HepG2 (cell line): ENCODE data around the gene FHL3. TPM values are rescaled to one million over a fixed set of nuclear protein-coding genes. Genes with fewer than 3 reads are reported as not detected.
"Not testable (repeated sequence)": the region's sequence is repeated elsewhere in the genome, so short reads cannot be mapped to it uniquely, and the experiment has no call there.

Experiments
- ATAC-seq: fragments of 200-7000 bp; cut with Tn5 transposase; 3 replicates; pipeline ENCODE4 v1.9.1; 2020; ENCODE audit warnings: mild to moderate bottlenecking, moderate library complexity
- BruUV-seq: library from RNA; stranded (reverse); fragments of 400-500 nt; replicated peaks from 2 replicates; lab custom pipeline; 2021; lab: Mats Ljungman, UMichigan
- CTCF ChIA-PET: fragments of 300-600 bp; formaldehyde crosslinking; extraction: SDS; loops from one replicate; lab custom pipeline; 2021; ENCODE audit warnings: low total read pairs, inconsistent platforms, low intra/inter-chr PET ratio; lab: Yijun Ruan, JAX
- POLR2A ChIA-PET: fragments of 350-600 bp; sonication (Branson Sonifier 250); formaldehyde crosslinking; loops from one replicate; lab custom pipeline; 2020; ENCODE audit warnings: antibody characterized with exemption, inconsistent platforms; lab: Yijun Ruan, JAX
- DNase-seq: peaks from one replicate; pipeline ENCODE4 v3.0.0-alpha.2; 2015; ENCODE audit warnings: low spot score
- FAIRE-seq: peaks from 3 replicates; lab custom pipeline; 2011; peaks lifted over from hg19 to GRCh38; lab: Jason Lieb, UNC
- H2AFZ ChIP-seq: one replicate; pipeline ENCODE4 v1.6.1; 2011; ENCODE audit warnings: low read length, inconsistent platforms
- H3K27ac ChIP-seq: fragments of 300-600 bp; 3 replicates; pipeline ENCODE4 v1.8.0; 2011; ENCODE audit warnings: mixed run types, mild to moderate bottlenecking, mixed read lengths, low read length, inconsistent platforms; ENCODE audit not compliant: insufficient read depth; ENCODE audit errors: extremely low read length
- H3K27me3 ChIP-seq, 2 experiments: fragments of 200-600 bp in 1 of 2; 2 replicates in 1 of 2; 3 replicates in 1 of 2; pipeline versions ENCODE4 v1.6.0 to v1.8.0; 2011; ENCODE audit warnings: low read length in 2 of 2, mild to moderate bottlenecking in 2 of 2, moderate library complexity in 2 of 2, inconsistent platforms in 1 of 2; ENCODE audit not compliant: insufficient read depth in 2 of 2, control insufficient read depth in 1 of 2
- H3K36me3 ChIP-seq, 2 experiments: fragments of 200-600 bp in 1 of 2; replicated peaks in 1 of 2; 2 replicates in 1 of 2; 3 replicates in 1 of 2; pipeline versions ENCODE4 v1.5.1 to v1.8.0; 2011; ENCODE audit warnings: low read length in 2 of 2, inconsistent platforms in 1 of 2; ENCODE audit not compliant: insufficient read depth in 2 of 2, control insufficient read depth in 1 of 2
- H3K4me1 ChIP-seq: 2 replicates; pipeline ENCODE4 v1.5.1; 2012; ENCODE audit warnings: low read length, inconsistent platforms; ENCODE audit not compliant: insufficient read depth
- H3K4me2 ChIP-seq: 2 replicates; pipeline ENCODE4 v1.6.0; 2011; ENCODE audit warnings: low read depth, low read length, inconsistent platforms
- H3K4me3 ChIP-seq, 3 experiments: fragments of 200-600 bp in 1 of 3; sonication (generic), shearing (Covaris generic) in 1 of 3; replicated peaks in 1 of 3; 2 replicates each; pipeline ENCODE4 v1.5.1; 2011 to 2016; ENCODE audit warnings: low read length in 3 of 3, inconsistent platforms in 2 of 3, low read depth in 2 of 3, mild to moderate bottlenecking in 2 of 3, control low read depth in 1 of 3, mixed read lengths in 1 of 3; ENCODE audit not compliant: insufficient read depth in 1 of 3
- H3K79me2 ChIP-seq: one replicate; pipeline ENCODE4 v1.6.1; 2011; ENCODE audit warnings: low read length, inconsistent platforms; ENCODE audit not compliant: insufficient read depth
- H3K9ac ChIP-seq: 2 replicates; pipeline ENCODE4 v1.6.0; 2011; ENCODE audit warnings: mild to moderate bottlenecking, low read depth, low read length, inconsistent platforms; ENCODE audit not compliant: insufficient read depth
- H3K9me3 ChIP-seq: 2 replicates; pipeline ENCODE4 v1.5.1; 2012; ENCODE audit warnings: mild to moderate bottlenecking, low read length
- H4K20me1 ChIP-seq: 2 replicates; pipeline ENCODE4 v1.6.0; 2011; ENCODE audit warnings: inconsistent platforms, mild to moderate bottlenecking, low read length, moderate library complexity; ENCODE audit not compliant: insufficient read depth
- NFKB2 ChIP-seq: sonication (generic); formaldehyde crosslinking; IDR thresholded peaks from 2 replicates; pipeline ENCODE4 v1.4.0; 2020; ENCODE audit warnings: missing genetic modification reagents, borderline replicate concordance
- NPAS2 ChIP-seq: sonication (generic); formaldehyde crosslinking; IDR thresholded peaks from 2 replicates; pipeline ENCODE4 v1.8.0; 2022; ENCODE audit warnings: mild to moderate bottlenecking, missing genetic modification reagents, borderline replicate concordance
- NR2C2 ChIP-seq: sonication (generic); formaldehyde crosslinking; IDR thresholded peaks from 2 replicates; pipeline ENCODE4 v1.4.0; 2020; ENCODE audit warnings: missing genetic modification reagents, mild to moderate bottlenecking, moderate library complexity, borderline replicate concordance
- TFE3 ChIP-seq: IDR thresholded peaks from 2 replicates; pipeline ENCODE4 v1.6.1; 2016
- ZNF772 ChIP-seq: sonication (generic); formaldehyde crosslinking; IDR thresholded peaks from 2 replicates; pipeline ENCODE4 v1.5.0; 2020; ENCODE audit warnings: mild to moderate bottlenecking, missing genetic modification reagents
- WGBS: methylation state at CpG from one replicate; pipeline ENCODE4 v1.1.6; 2017; ENCODE audit warnings: low lambda C conversion rate; 5-methylcytosine and 5-hydroxymethylcytosine counted together
- in situ Hi-C: cut with HindIII; loops from 2 replicates; pipeline ENCODE4 v1.10.0; 2017; ENCODE audit warnings: low pct_unique_long_range_greater_than_20kb; ENCODE audit not compliant: extremely low pct_ligation_motif_present
- intact Hi-C: fragments of 100-400 bp; cut with micrococcal nuclease; formaldehyde crosslinking; loops from one replicate; pipeline ENCODE4 v1.10.0; 2022; ENCODE audit not compliant: unreplicated experiment
- polyA plus RNA-seq, 8 experiments: library from polyadenylated mRNA; depleted of rRNA in 3 of 8; stranded (reverse) in 7 of 8; unstranded in 1 of 8; fragments of >200 nt; fragmentation: Illumina TruSeq in 4 of 8; extraction: Trizol in 4 of 8; gene quantifications; 2 replicates each; pipeline versions ENCODE4 v1.2.1 to v1.2.3, GENCODE V29; 2011 to 2016; ENCODE audit warnings: low read depth in 4 of 8, missing spikeins in 1 of 8, mixed read lengths in 1 of 8; ENCODE audit not compliant: insufficient read depth in 1 of 8
- total RNA-seq, 5 experiments: library from RNA; depleted of rRNA; stranded (reverse); fragments of >200 nt; fragmentation: Illumina TruSeq; extraction: Trizol; gene quantifications; 2 replicates each; pipeline ENCODE4 v1.2.3, GENCODE V29; 2016; ENCODE audit warnings: low read depth in 1 of 5
- TF ChIP-seq, protein P1 (sequence below): sonication (generic); formaldehyde crosslinking; IDR thresholded peaks from 2 replicates; pipeline ENCODE4 v1.5.1; 2020; ENCODE audit warnings: missing genetic modification reagents, mild to moderate bottlenecking, borderline replicate concordance

FHL3 gene
- total and polyA plus RNA-seq, 2 of the 13 experiments (the other 11 are each of a cell fraction or from before 2014, with no cell fraction given) = 2.8 to 6.6 TPM

GRCh38 chr1:38034871-38035270, 29.6 kb upstream of the FHL3 start:
- POLR2A ChIA-PET = no interaction called here
- no peak overlapping the region for H2AFZ ChIP-seq

DNA sequence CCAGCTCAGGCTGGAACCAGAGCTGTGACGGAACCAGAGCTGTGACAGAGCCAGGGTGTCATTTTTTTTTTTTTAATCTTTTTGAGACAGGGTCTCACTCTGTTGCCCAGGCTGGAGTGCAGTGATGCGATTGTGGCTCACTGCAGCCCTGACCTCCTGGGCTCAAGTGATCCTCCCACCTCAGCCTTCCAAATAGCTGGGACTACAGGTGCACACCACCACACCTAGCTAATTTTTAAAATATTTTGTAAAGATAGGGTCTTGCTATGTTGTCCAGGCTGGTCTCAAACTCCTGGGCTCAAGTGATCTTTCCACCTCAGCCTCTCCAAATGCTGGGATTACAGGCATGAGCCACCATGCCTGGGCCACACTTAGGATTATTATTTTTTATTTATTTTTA, 27.7 kb upstream of the FHL3 start:
- H3K9ac ChIP-seq, intact Hi-C loops, H3K27ac ChIP-seq, CTCF ChIA-PET, H3K4me3 ChIP-seq, H4K20me1 ChIP-seq, H3K36me3 ChIP-seq, H3K9me3 ChIP-seq, FAIRE-seq, ATAC-seq, POLR2A ChIA-PET, DNase-seq, H3K27me3 ChIP-seq, H3K79me2 ChIP-seq, H2AFZ ChIP-seq, BruUV-seq, H3K4me2 ChIP-seq: not testable (repeated sequence)
- peaks cover 25% of the 10 kb centered on the region for H3K4me1 ChIP-seq
- in situ Hi-C loops = loop anchor here (10.0 kb wide), 1 partner anchor 552 kb away; no protein-coding TSS in a partner anchor
- WGBS = 83% methylated on average over 2 of the region's 2 CpGs

More at GRCh38 chr1:38034871-38035270, 29.6 kb upstream of the FHL3 start:
- Histone ChIP-seq H3K4me2 (no peak overlapping the region), H3K27ac (no peak overlapping the region), H3K36me3 (no peaks in the 10 kb centered on the region), H3K79me2 (no peaks in the 10 kb centered on the region), H3K9ac (no peak overlapping the region), H3K4me3 (no peak overlapping the region), H3K4me1 (peaks cover 21% of the 10 kb centered on the region)
- intact Hi-C loops = loop anchor here (5.0 kb wide), 2 partner anchors 367 to 802 kb away; no protein-coding TSS in a partner anchor
- no peak for ATAC-seq
- no peak for FAIRE-seq
- CTCF ChIA-PET = no interaction called here
- no peak for TF ChIP-seq NFKB2 (CRISPR knock-in tag)
- no peak for TF ChIP-seq NPAS2 (CRISPR knock-in tag)
- TF ChIP-seq TFE3 (CRISPR knock-in tag) = no peak
- TF ChIP-seq ZNF772 (CRISPR knock-in tag) = no peak
- TF ChIP-seq, protein P1, sequence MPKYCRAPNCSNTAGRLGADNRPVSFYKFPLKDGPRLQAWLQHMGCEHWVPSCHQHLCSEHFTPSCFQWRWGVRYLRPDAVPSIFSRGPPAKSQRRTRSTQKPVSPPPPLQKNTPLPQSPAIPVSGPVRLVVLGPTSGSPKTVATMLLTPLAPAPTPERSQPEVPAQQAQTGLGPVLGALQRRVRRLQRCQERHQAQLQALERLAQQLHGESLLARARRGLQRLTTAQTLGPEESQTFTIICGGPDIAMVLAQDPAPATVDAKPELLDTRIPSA = no peak
- TF ChIP-seq NR2C2 = no peak
- TF ChIP-seq, all 625 proteins: peak for 0
- H3K27me3 ChIP-seq = 0 out of 5 replicates have a peak, but pooled peaks cover 0 to 9% of the 10 kb centered on the region in 2 experiments
- DNase-seq = no peak
- BruUV-seq = no TSS peak
- H4K20me1 ChIP-seq = no peaks in the 10 kb centered on the region
- H3K9me3 ChIP-seq = no peaks in the 10 kb centered on the region
- in situ Hi-C loops = loop anchor here (10.0 kb wide), 1 partner anchor 550 kb away; no protein-coding TSS in a partner anchor
- WGBS = 0% methylated on average over 2 of the region's 13 CpGs
